HG03095 (cell line): ENCODE measurements around the gene MRI1.
"Not testable (repeated sequence)": the region's sequence is repeated elsewhere in the genome, so short reads cannot be mapped to it uniquely, and the experiment has no call there.

Experiments
- ATAC-seq: cut with Tn5 transposase; IDR thresholded peaks from one replicate; pipeline ENCODE4 v1.9.1; 2021; ENCODE audit warnings: moderate library complexity; ENCODE audit not compliant: unreplicated experiment

The MRI1 gene

GRCh38 chr19:13758795-13759194 lies 5.5 kb upstream of the MRI1 start:
- ATAC-seq = no peak

GRCh38 chr19:13761423-13761822 lies 2.9 kb upstream of the MRI1 start:
- no peak for ATAC-seq

- no peak for ATAC-seq
These were observed 1.6 kb upstream of the MRI1 start for GRCh38 chr19:13762635-13763235.

- ATAC-seq = no peak
These were observed 1.1 kb upstream of the MRI1 start for GRCh38 chr19:13763265-13763664.

GRCh38 chr19:13764821-13765394 lies 586 bp downstream of the MRI1 start:
- no peak for ATAC-seq

GRCh38 chr19:13765395-13766094 lies 1.2 kb downstream of the MRI1 start:
- no peak for ATAC-seq

- no peak for ATAC-seq
These were observed 1.8 kb downstream of the MRI1 start for GRCh38 chr19:13766095-13766481.

- ATAC-seq = no peak
These were observed 4.2 kb downstream of the MRI1 start for GRCh38 chr19:13768510-13768909.

- no peak for ATAC-seq
These were observed 5.8 kb downstream of the MRI1 start for GRCh38 chr19:13770013-13770635.

- peak; percentile 82 for ATAC-seq
These were observed 10.2 kb downstream of the MRI1 start, which contains the start of gene C19orf53 for GRCh38 chr19:13774217-13775191. C19orf53 (plus strand) TSS chr19:13774456; CDS start chr19:13774478, 22 bp downstream.

GRCh38 chr19:13778398-13778797 lies 14.1 kb downstream of the MRI1 start:
- no peak for ATAC-seq

GRCh38 chr19:13778847-13779246 lies 14.5 kb downstream of the MRI1 start:
- no peak for ATAC-seq

GRCh38 chr19:13779794-13780193 lies 15.5 kb downstream of the MRI1 start:
- not testable (repeated sequence) for ATAC-seq

- no peak for ATAC-seq
These were observed 17.2 kb downstream of the MRI1 start for GRCh38 chr19:13781547-13781946.

GRCh38 chr19:13782537-13782936 lies 18.2 kb downstream of the MRI1 start:
- no peak for ATAC-seq

GRCh38 chr19:13783565-13784500 lies 19.5 kb downstream of the MRI1 start:
- ATAC-seq = no peak

GRCh38 chr19:13784731-13785452 lies 20.6 kb downstream of the MRI1 start:
- ATAC-seq = no peak

GRCh38 chr19:13788991-13789390 lies 24.7 kb downstream of the MRI1 start:
- no peak for ATAC-seq

GRCh38 chr19:13790354-13790753 lies 26.0 kb downstream of the MRI1 start:
- ATAC-seq = no peak
